Dermis blood vessel endothelial cell (primary cell): ENCODE measurements around the gene FIGN. TPM values are rescaled to one million over a fixed set of nuclear protein-coding genes. Genes with fewer than 3 reads are reported as not detected.

Source experiments
- DNase-seq: peaks from one replicate; pipeline ENCODE4 v3.0.0; 2010
- total RNA-seq: library from RNA; depleted of rRNA; stranded (reverse); fragments of >200 nt; gene quantifications from 2 replicates; pipeline ENCODE4 v1.2.3, GENCODE V29; 2014

FIGN gene
- total RNA-seq, 1 donor from 2014 or later = under 0.01 TPM

DNA sequence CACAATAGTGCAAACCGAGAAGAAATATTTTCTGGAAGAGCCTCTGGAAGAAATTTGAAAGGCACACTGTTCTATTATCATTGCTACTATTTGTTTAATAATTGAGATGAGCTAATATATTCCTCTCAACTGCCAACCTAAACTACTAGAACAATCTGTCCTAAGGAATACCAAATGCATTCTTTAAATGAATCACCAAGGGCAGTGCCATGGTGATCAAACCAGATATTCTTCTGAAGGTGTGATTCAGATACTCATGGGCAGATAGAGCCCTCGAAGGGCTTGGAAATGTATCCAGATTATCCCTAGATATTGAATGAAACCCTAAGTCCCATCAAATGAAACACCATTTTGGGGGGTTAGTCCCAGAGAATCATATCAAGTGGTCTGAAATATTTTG, 76.6 kb downstream of the FIGN start:
- no peak for DNase-seq

DNA sequence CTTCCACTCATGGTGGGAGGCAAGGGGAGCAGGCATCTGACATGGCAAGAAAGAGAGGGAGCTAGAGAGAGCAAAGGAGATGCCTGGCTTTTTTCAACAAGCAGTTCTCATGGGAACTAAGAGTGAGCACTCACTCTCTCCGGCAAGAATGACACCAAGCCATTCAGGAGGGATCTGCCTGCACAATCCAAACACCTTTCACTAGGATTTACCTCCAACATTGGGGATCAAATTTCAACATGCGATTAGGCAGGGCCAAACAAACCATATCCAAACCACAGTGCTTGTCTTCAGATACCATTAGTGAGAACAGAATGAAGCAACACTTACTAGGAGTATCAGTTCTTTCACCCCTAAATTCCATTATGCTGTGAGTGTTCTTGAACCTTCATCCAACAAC, 77.3 kb downstream of the FIGN start:
- no peak for DNase-seq

DNA sequence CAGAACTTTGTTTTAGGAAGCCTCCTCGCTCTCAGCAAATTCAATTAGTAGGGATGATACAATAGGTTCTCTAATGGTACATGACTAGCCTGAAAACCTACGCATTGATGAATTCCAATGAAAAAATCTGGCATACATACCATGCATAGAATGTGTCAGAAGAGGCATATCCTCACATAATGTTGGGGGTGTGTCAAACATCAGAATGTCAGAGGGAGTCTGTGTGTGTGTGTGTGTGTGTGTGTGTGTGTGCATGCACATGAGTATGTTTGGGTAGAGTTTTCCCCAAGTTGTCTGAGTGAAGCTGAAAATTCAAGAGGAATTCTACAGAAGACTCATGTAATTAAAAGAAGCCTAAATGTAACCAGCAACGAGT, 78.5 kb downstream of the FIGN start:
- no peak for DNase-seq

DNA sequence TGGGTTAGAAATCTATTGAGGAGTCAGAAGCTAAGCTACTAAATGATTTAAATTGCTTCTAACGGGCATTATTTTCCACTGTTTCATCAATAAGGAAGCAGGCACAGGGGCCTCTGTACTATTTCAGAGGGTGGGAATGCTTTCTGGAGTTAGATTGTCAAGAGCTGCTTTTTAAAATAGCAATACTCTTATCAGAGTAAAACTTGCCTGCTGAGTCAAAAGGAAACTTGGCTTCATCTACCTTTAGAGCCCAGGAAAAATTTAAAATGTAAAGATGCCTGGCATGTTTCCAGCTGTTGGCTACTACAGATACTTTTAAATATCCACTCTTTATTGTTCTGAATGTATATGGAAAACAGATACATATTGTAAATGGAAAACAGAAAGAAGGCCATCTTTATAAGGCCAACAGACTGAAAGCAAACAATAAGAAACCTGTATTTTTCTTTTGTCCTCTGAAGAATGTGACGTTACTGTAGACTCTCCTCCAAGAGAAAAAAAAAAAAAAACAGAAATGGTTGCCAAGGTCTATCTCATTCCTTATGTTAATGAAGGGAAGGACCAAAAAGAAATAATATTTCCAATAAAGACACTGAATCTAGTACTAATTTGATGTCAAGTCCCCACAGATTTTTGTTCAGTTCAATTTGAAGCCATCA, 79.1 kb downstream of the FIGN start:
- DNase-seq = peak; percentile 25

DNA sequence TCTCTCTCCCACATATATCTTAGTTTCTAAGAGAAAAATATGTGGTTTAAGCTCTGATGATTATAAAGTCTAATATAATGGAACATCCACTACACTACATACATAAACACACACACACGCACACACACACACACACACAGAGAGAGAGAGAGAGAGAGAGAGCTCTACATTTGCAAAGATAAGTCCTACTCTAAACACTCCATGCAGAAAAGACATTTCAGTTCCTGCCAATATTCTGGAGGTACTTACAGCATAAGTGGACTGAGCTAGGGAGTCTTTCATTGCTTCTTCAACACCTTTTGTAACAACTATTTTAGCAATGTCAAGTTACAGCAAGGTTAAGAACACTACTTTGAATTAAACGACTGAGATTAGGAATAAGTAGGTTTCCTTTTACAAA, 80.1 kb downstream of the FIGN start:
- DNase-seq = no peak

DNA sequence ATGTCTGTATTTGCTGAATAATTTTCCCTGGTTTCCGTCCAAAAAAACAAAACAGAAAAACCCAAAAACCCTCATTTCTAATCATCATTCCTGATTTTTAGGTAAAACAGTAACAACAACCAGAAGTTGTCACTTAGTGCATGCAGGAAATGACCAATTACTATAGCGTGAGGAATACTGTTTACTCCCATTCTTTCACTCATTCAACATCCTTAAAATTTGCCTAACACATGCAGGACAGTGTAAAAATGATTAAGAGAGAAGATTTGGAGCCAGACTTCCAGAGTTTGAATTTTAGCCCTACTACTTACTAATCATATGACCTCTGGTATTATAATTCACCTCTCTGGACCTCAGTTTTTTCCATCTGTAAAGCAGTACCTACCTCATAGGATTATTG, 83.1 kb downstream of the FIGN start:
- peak; percentile 48 for DNase-seq

DNA sequence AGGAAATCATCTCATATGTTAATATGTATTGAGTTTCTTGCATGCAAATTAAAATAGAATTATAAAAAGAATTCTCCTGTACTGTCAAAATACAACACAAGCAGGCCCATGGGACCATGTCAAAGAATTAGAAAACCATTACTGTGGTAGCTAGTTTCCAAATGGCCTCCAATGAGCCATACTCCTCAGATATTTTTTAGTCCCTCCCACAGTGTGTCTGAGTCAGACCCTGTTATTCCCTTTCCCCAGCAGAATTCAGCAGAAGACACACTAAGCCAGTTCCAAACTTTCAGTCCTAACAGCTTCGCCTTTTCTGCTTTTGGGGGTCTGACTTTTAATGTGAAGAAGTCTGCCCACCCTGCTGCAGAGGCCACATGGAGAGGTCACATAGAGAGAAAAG, 86.7 kb downstream of the FIGN start:
- no peak for DNase-seq

DNA sequence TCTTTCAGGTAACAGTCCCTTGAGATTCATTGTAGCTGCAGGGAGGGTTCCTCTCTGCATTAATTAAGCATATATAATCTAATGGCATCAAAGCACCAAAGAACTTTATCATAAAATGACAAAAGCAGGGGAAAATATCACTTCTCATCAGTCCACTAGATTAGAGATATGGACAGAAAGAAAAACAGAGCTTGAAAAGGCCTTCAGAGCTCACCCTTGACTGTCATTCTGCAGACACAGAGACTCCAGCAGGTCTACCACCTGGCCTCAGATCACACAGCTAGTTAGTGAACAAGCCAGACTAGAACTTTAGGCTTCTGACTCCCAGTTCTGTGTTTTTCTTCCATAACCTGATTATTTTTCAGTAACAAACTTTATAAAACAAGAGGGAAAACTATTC, 88.5 kb downstream of the FIGN start:
- DNase-seq = no peak

DNA sequence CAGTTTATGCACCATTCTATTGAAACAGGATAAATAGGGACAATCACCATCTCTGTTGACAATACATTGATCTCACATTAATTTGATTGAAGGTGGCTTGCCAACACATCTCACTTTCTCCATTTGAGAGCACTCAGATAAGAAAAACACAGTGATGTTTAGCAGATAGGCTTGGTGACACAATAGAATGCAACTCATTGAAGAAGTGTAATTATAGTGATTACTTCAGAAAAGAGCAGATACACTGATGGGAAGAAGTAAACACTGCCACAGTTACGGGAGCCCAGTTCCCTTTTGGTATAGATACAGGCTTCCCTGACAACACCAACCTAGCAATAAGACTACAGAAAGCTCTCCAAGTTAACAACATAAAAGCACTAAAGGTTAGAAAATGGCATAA, 89.1 kb downstream of the FIGN start:
- DNase-seq = no peak

DNA sequence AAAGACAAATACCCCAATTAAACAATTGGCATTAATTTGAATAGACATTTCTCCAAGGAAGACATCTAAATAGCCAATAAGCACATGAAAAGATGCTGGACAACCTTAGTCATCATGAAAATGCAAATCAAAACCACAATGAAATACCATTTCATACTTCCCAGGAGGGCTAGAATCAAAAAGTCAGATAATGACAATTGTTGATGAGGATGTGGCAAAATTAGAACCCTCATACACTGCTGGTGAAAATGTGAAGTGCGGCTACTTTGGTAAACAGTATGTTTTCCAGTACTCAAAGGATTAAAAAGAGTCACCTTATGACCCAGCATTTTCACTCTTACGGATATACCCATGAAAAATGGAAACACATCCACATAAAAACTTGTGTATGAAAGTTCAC, 91.6 kb downstream of the FIGN start:
- DNase-seq = no peak

DNA sequence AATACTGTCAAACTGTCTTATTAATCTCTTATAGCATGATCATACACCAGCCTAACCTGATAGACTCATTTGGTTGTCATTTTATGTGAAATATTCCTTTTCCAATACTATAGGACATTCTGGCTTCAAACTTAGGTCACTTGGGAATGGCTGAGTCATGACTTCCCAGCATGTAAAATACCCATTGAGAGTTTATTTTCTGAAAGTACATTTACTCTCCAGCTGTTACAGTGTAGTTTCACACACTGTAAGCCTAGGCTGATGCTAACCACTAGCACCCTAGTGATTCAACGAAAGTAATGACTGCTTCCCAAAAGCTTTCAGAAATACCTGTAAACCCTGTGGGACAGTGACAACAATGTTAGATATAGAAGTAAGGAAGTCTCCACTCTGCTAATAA, 93.8 kb downstream of the FIGN start:
- peak; percentile 10 for DNase-seq

DNA sequence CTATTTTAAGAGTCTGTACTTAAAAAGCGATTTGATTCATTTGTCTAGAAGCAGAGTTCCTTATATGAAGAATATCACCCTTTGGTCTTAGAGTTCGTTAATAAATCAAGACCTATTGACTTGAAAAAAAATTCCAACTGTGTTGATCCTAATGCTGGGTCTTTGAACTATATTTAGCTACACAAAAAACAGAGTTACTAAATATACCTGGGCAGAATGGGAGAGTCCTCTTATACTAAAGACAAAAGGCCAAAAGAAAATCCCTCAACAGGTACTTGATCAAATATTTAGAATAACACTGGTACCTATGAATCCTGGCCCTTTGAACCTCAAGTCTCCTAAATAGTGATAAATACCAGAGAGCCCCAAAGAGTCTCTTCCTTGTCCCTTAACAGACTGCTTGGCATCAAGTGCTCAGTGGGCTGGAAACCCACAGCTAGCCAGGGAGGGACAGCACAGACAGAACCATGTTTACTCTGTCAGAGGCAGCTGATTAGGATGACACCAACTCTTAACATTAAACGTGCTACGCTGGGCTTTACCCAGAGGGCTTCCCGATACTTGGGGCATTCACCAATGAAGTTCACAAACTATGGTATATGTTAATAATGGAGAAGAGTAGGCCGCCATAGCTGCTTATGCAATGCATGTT, 95.1 kb downstream of the FIGN start:
- no peak for DNase-seq

DNA sequence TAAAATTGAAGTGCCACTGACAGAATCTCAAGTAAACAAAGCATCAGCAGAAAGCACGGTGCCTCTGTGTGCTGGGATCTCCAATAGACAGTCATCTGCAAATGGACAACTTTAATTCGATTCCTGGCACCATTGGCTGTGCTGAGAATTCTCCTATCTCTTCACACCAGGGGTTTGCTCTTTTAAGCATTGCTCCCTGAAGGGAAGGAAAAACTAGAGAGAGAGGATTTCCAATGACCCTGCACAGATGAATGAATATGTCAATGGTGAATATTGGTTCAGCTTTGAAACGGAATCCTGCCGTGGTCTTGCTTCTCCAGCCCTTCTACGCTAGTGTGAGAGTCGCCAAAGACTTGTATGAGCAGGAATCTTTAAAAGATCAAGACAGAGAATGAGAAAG, 97.9 kb downstream of the FIGN start:
- no peak for DNase-seq

DNA sequence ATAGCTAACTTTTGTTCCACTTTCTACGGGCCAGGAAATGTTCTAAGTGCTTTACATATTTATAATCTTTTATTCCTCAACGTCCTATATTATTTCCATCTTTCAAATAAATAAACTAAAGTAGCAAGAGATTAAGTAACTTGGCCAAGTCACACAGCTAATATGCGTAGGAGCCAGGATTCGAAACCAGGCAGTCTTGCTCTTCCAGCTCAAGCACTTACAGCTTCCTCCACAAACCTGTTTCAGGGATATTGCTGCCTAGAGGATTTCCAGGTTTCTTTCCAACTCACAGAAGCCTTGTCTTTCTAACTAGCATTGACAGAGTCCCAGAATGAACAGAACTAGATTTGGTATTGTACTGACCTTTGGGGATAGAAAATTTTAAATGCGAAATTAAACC, 102.5 kb downstream of the FIGN start:
- no peak for DNase-seq

DNA sequence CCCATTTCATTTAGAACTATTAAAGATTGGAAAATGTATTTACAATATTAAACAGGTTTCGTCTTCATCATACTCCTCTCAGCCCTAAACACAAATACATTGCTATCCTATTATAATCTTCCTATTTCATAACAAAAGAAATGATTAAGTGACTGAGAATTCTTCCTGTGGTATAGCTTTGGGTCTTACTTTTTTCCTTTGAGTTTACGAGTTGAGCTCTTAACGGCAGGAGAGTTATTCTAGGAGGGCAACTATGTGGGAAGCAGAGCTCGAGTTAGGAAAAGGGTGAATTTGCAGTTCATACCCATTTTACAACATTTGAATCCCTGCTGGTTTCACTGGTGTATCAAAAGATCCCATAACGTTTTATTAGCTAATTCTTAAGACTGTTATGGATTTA, 105.0 kb downstream of the FIGN start:
- DNase-seq = no peak

DNA sequence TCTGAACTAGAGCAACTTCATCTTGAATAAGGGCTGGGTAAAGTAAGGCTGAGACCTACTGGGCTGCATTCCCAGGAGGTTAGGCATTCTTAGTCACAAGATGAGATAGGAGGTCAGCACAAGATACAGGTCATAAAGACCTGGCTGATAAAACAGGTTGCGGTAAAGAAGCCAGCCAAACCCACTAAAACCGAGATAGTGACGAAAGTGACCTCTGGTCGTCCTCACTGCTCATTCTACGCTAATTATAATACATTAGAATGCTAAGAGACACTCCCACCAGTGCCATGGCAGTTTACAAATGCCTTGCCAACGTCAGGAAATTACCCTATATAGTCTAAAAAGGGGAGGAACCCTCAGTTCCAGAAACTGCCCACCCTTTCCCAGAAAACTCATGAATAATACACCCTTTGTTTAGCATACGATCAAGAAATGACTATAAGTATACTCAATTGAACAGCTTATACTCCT, 109.1 kb downstream of the FIGN start:
- no peak for DNase-seq

DNA sequence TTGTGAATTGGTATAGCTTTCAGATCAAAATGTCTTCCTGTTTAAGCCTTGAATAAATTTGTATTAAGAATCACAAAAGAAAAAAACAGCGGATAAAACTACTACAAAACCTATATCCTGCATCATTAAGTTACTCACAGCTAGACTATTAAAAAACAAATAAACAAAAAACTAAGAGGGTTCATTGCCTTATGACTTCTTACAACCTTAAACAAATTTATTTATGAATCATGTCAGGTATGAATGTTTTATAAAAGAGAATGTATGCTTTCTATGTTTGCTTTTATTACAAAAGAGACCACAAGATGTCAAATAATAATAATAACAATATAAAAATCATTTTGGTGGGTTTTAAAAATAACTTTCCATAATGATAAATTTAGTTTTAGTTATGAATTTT, 109.6 kb downstream of the FIGN start:
- no peak for DNase-seq

DNA sequence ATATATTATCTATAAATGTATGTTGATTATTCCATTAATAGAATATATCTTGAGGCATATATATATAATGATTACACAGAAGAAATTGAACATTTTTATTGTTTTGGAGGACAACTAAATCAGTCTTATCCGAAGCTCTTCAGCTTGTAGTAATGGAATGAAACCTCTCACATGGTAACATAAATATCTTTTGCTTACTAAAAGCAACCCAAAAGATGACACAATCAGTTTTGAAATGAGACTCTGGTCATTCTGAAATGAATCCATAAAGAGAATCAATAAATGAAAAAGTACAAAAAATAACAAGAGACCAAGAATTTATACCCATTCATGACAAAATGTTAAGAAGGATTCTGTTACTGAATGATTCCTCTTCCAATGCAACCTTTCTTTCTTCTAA, 110.2 kb downstream of the FIGN start:
- DNase-seq = no peak

DNA sequence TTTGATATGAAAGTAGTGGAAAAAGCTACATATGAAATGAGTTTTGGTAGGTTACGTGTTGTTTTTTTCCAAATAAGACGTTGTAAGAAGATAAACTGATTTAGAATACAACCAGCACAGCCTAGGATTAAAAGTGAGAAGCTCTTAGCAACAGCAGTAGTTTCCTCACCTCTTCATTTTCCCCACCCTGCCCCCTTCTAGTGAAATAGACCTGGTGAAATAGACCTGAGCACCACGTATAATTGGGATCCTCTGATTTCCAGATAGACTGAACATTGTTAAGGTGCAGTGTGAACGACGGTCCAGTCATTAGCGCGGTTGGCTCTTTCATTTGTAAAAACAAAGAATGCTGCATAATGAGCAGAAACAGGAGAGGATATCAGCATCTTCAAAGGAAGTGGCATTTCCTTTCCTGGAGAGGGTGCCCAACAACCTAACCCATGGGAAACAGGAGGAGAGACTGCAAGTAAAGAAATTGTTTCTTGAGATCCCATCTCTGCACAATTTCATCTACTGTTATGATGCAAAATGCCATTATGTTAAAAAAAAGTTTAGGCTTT, 114.3 kb downstream of the FIGN start:
- no peak for DNase-seq

DNA sequence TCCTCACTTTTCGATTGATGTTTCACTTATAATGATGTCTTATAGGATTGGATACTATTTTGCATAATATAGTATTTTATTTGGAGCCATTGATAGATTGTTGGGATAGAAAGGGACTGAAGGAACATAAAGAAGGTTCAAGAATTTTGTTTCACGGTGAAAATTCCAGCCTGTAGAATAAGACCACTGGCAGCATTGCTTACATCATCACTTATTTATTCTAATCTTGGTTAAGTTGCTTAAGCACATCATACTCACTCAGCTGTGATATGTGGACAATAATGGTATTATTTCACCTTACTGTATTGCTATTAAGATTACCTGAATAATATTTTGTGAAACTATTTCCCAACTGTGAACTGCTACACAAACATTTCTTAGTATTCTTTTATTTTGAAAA, 118.3 kb downstream of the FIGN start:
- DNase-seq = no peak

DNA sequence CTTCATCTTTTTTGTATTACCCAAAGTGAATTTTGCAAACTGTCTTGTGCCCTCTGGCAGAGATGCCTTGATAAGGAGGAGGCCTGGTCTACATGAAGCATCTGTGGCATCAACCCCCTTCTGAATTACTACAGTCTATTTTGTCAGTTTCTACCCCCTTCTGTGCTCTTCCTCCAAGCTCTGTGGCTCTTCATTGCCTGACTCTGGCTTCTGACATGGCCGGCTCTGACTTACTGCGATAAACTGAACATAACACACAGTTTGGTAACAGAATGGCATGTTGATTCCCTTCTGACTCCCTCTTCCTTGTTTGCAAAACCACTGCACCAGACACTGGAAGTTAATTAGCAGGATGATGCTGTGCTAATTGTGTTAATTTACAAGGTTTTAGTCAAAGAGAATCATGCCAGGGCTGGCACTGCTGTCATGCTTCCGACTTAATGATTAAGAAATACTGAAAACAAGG, 122.5 kb downstream of the FIGN start:
- no peak for DNase-seq

DNA sequence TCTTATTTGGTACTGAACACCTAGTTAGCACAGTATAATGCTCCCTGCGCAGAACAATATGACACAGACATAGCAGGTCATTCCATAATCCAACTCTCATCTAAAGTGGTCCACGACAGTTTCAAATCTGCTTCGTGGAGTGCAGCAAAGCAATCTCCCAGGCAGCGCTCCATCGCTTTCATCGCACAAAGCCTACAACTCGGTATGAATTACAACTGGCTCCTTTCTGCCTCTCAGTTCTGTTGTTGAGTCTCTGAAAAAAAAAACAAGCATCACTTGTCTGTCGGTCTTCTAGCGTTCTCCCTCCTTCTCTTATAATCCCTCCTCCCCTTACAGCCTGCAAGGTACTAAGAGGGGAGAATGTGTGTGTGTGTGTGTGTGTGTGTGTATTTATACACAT, 123.5 kb downstream of the FIGN start:
- DNase-seq = no peak

DNA sequence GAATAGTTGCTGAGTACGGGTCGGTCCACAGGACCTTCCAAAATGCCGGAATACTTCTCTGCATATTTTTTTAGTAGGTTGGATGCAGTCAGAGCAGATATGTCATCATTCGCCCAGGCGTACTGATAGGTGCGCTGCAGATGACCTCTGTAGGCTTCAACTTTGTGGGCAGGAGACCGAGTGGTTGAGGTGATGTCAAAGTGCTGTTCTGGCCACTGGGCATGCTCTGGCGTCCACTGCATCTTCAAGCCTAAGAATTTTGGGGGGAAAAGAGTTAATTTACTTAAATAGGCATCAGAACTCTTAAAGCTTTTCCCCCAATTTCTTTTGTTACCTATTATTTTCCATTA, 124.3 kb downstream of the FIGN start:
- no peak for DNase-seq

DNA sequence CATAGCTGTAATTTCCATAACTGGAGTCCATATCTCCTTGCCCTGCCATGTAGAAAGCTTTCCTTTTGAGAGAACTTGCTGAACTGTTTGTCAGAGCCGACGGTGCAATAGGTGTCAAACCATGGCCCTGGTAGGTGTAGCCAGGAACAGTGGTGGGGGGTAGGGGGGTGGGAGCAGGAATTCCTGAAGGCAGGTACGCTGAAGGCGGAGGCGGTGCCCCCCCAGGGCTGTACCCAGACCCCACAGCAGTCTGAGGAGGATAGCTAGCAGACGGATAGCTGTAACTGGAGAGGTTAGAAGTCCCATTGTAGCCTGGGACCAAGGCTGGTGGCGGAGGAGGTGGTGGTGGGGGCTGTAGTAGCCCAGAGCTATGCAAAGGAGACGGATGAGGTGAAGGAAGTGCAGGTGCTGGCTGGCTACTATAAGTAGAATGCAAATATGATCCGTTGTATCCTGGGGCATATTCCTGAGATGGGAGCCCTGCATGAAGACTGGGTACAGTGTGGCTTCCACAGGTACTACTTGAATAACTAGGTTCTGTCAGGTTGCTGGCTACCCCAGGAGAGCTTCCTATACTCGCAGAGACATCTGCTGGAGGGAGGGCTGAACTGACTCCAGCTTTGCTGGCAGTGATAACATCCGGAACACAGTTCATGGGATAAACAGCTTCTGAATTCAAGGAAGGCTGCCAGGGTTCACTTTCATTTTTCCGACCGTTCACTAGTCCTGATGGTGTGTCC, 124.8 kb downstream of the FIGN start:
- peak; percentile 4 for DNase-seq
